OCI-LY1 (cell line): ENCODE data around the gene NT5M.

Source experiments
- EZH2 ChIP-seq: fragments of 200-600 bp; sonication (generic), shearing (Covaris generic); IDR thresholded peaks from 2 replicates; pipeline ENCODE4 v1.8.0; 2017; ENCODE audit warnings: borderline replicate concordance, mixed run types, mild to moderate bottlenecking, antibody characterized with exemption, low read length, moderate library complexity, mixed read lengths
- TF ChIP-seq, protein P1 (sequence below): fragments of 200-600 bp; sonication (generic), shearing (Covaris generic); IDR thresholded peaks from 2 replicates; pipeline ENCODE4 v1.5.1; 2017; ENCODE audit warnings: mild to moderate bottlenecking, antibody characterized with exemption, low read length, moderate library complexity, mixed read lengths

DNA sequence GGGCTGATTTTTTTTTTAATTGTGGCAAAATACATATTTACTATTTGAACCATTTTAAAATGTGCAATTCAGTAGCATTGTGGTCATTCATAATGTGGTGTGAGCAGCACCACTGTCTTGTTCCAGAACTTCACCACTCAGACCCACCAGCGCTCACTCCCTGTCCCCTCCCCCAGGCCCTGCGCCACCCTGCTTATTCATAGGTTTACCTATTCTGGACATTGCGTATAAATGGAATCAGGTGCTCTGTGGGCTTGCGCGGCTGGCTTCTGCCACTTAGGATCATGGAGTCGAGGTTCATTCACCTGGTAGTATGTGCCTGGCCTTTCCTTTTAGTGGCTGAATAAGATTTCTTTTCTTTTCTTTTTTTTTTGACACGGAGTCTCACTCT, 59.4 kb downstream of the NT5M start:
- TF ChIP-seq, protein P1, sequence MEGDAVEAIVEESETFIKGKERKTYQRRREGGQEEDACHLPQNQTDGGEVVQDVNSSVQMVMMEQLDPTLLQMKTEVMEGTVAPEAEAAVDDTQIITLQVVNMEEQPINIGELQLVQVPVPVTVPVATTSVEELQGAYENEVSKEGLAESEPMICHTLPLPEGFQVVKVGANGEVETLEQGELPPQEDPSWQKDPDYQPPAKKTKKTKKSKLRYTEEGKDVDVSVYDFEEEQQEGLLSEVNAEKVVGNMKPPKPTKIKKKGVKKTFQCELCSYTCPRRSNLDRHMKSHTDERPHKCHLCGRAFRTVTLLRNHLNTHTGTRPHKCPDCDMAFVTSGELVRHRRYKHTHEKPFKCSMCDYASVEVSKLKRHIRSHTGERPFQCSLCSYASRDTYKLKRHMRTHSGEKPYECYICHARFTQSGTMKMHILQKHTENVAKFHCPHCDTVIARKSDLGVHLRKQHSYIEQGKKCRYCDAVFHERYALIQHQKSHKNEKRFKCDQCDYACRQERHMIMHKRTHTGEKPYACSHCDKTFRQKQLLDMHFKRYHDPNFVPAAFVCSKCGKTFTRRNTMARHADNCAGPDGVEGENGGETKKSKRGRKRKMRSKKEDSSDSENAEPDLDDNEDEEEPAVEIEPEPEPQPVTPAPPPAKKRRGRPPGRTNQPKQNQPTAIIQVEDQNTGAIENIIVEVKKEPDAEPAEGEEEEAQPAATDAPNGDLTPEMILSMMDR, result no peak
- TF ChIP-seq EZH2, result no peak
